Measurements from ENCODE around the gene PRDM15. TPM values are rescaled to one million over a fixed set of nuclear protein-coding genes. Genes with fewer than 3 reads are reported as not detected.

PRDM15 gene, protein sequence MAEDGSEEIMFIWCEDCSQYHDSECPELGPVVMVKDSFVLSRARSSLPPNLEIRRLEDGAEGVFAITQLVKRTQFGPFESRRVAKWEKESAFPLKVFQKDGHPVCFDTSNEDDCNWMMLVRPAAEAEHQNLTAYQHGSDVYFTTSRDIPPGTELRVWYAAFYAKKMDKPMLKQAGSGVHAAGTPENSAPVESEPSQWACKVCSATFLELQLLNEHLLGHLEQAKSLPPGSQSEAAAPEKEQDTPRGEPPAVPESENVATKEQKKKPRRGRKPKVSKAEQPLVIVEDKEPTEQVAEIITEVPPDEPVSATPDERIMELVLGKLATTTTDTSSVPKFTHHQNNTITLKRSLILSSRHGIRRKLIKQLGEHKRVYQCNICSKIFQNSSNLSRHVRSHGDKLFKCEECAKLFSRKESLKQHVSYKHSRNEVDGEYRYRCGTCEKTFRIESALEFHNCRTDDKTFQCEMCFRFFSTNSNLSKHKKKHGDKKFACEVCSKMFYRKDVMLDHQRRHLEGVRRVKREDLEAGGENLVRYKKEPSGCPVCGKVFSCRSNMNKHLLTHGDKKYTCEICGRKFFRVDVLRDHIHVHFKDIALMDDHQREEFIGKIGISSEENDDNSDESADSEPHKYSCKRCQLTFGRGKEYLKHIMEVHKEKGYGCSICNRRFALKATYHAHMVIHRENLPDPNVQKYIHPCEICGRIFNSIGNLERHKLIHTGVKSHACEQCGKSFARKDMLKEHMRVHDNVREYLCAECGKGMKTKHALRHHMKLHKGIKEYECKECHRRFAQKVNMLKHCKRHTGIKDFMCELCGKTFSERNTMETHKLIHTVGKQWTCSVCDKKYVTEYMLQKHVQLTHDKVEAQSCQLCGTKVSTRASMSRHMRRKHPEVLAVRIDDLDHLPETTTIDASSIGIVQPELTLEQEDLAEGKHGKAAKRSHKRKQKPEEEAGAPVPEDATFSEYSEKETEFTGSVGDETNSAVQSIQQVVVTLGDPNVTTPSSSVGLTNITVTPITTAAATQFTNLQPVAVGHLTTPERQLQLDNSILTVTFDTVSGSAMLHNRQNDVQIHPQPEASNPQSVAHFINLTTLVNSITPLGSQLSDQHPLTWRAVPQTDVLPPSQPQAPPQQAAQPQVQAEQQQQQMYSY
- 4.7 and 4.8 TPM in 2 replicates for total RNA-seq

GRCh38 chr21:41879190-41879998 lies at the start of gene PRDM15:
Gene PRDM15 (minus strand): TSS chr21:41879344. CDS start chr21:41860363, 18,981 bp downstream.

GRCh38 chr21:41766883-41767605 lies 112.1 kb downstream of the PRDM15 start, which contains the start of gene RIPK4:
Gene RIPK4 (minus strand): TSS chr21:41767052. CDS start chr21:41767041, 11 bp downstream.

Other genes starting within 250 kb of the PRDM15 start
- gene RIPK4, start 112.3 kb downstream of the PRDM15 start, total RNA-seq, result 0.15 TPM in 1 of 2 replicates, not detected in the other
- 16.3 and 25.8 TPM in 2 replicates for gene C2CD2, start 74.7 kb upstream of the PRDM15 start, total RNA-seq
- gene ZBTB21, start 131.0 kb upstream of the PRDM15 start, total RNA-seq, result 6.9 and 7.0 TPM in 2 replicates
- not detected in 2 replicates for gene UMODL1, start 192.0 kb upstream of the PRDM15 start, total RNA-seq

Measured in smooth muscle cell of trachea (primary cell).